Kidney (tissue), 14 donors: ENCODE results near the gene CLRN1. TPM values are rescaled to one million over a fixed set of nuclear protein-coding genes. Genes with fewer than 3 reads are reported as not detected.
A peak's percentile ranks its signal among the peaks of the same experiment; 100 is the strongest.

Experiments used
- DNase-seq, 5 donors: peaks; one replicate each; pipeline ENCODE4 v3.0.0-alpha.2; 2013 to 2020
- FAIRE-seq: peaks from 2 replicates; lab custom pipeline; 2012; peaks lifted over from hg19 to GRCh38; lab: Jason Lieb, UNC
- H3K27ac ChIP-seq, 2 donors: one replicate each; pipeline ENCODE4 v1.7.0; 2013; ENCODE audit warnings: low read depth in 2 of 2, low read length in 2 of 2, inconsistent platforms in 1 of 2
- H3K27me3 ChIP-seq: one replicate; pipeline ENCODE4 v1.7.1; 2013; ENCODE audit warnings: low read length, inconsistent platforms; ENCODE audit not compliant: control insufficient read depth, insufficient read depth
- H3K36me3 ChIP-seq, 3 donors: one replicate each; pipeline versions ENCODE4 v1.7.0 to v1.7.1; 2013; ENCODE audit warnings: low read length in 3 of 3, control low read depth in 1 of 3, inconsistent platforms in 1 of 3; ENCODE audit not compliant: insufficient read depth in 3 of 3, control insufficient read depth in 2 of 3
- H3K4me1 ChIP-seq, 3 donors: one replicate each; pipeline versions ENCODE4 v1.7.0 to v1.7.1; 2013; ENCODE audit warnings: low read length in 3 of 3, inconsistent platforms in 1 of 3, low read depth in 1 of 3; ENCODE audit not compliant: control insufficient read depth in 2 of 3, insufficient read depth in 2 of 3
- H3K4me3 ChIP-seq, 3 donors: one replicate each; pipeline versions ENCODE4 v1.7.0 to v1.8.1; 2013; ENCODE audit warnings: low read length in 3 of 3, control low read depth in 1 of 3, inconsistent platforms in 1 of 3
- H3K9ac ChIP-seq, 3 donors: one replicate each; pipeline versions ENCODE4 v1.7.0 to v1.7.1; 2013; ENCODE audit warnings: low read length in 3 of 3, control low read depth in 1 of 3, inconsistent platforms in 1 of 3
- H3K9me3 ChIP-seq, 3 donors: one replicate each; pipeline versions ENCODE4 v1.7.0 to v1.7.1; 2013; ENCODE audit warnings: low read length in 3 of 3, control low read depth in 1 of 3, inconsistent platforms in 1 of 3; ENCODE audit not compliant: control insufficient read depth in 2 of 3, insufficient read depth in 1 of 3
- intact Hi-C: fragments of 100-400 bp; cut with DNase I; formaldehyde crosslinking; loops from one replicate; pipeline ENCODE4 v1.11.1; 2022
- polyA plus RNA-seq: library from polyadenylated mRNA; stranded (reverse); fragments of 350-450 nt; fragmentation: Illumina TruSeq; extraction: RNeasy Lipid Tissue Mini Kit (QIAGEN cat#74804); gene quantifications from one replicate; pipeline ENCODE4 v1.2.3, GENCODE V29; 2014; ENCODE audit warnings: low read depth, low replicate concordance; ENCODE audit not compliant: insufficient read depth
- total RNA-seq: library from RNA; stranded (reverse); fragmentation: NEBNext Ultra II Directional; extraction: Animal tissue kit (Norgen Biotek cat#: 25700); gene quantifications from one replicate; pipeline ENCODE4 v1.2.1, GENCODE V29; 2021
- TF ChIP-seq, protein P1 (sequence below): IDR thresholded peaks from 3 replicates; pipeline ENCODE4 v1.5.1; 2012; ENCODE audit warnings: mild to moderate bottlenecking, moderate library complexity, borderline replicate concordance; ENCODE audit not compliant: insufficient read depth; ENCODE audit errors: extremely low read depth
- donor health status: control.
- donor health status: control.
- donor health status: control.
- donor health status: control.
- donor health status: control.
- donor health status: DM: yes; HTN: yes; CAD: no.
- donor health status: Normal renal cell carcinoma (clear cell type).

Gene CLRN1
- total and polyA plus RNA-seq, 2 donors from 2014 or later: not detected

DNA sequence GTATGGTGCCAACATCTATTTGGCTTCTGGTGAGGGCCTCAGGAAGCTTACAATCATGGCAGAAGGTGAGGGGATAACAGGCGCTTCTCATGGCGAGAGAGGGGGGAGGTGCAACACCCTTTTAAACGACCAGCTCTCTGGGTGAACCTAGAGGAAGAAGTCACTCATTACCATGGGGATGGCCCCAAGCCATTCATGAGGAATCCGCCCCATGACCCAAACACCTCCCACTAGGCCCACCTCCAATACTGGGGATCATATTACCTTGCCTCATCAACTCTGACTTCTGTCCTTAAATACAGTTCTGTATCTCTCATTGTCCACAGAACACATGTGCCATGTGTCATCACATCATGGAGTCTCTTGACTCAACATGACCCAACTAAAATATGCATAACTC lies 37.5 kb upstream of the CLRN1 start:
- no peak overlapping the region for H3K4me3 ChIP-seq
- no peaks in the 10 kb centered on the region for H3K27me3 ChIP-seq
- TF ChIP-seq, protein P1, sequence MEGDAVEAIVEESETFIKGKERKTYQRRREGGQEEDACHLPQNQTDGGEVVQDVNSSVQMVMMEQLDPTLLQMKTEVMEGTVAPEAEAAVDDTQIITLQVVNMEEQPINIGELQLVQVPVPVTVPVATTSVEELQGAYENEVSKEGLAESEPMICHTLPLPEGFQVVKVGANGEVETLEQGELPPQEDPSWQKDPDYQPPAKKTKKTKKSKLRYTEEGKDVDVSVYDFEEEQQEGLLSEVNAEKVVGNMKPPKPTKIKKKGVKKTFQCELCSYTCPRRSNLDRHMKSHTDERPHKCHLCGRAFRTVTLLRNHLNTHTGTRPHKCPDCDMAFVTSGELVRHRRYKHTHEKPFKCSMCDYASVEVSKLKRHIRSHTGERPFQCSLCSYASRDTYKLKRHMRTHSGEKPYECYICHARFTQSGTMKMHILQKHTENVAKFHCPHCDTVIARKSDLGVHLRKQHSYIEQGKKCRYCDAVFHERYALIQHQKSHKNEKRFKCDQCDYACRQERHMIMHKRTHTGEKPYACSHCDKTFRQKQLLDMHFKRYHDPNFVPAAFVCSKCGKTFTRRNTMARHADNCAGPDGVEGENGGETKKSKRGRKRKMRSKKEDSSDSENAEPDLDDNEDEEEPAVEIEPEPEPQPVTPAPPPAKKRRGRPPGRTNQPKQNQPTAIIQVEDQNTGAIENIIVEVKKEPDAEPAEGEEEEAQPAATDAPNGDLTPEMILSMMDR: no peak
- H3K27ac ChIP-seq: no peak overlapping the region
- no peak for DNase-seq
- intact Hi-C loops: no loop called here
- no peaks in the 10 kb centered on the region for H3K36me3 ChIP-seq
- no peak overlapping the region for H3K9ac ChIP-seq
- no peak for FAIRE-seq
- no peaks in the 10 kb centered on the region for H3K9me3 ChIP-seq
- no peaks in the 10 kb centered on the region for H3K4me1 ChIP-seq

DNA sequence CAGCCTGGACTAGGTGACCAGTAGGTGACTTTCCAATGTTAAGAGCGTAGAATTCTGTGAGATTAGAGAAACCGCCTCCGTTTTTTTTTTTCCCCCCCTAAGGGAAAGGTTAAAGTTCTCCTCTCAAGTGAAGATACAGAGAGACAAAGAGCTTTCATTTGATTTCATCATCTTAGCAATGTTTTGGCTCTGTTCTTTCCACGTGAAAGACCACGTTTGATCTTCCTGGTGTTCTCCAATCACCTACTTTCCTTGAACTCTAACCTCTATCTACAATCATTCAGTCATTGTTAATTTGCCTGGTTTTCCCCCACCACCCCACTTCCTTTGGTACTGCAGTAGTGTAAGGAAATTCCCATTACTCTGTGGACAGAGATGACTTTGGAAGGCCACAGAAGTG lies 36.9 kb upstream of the CLRN1 start:
- Histone ChIP-seq H3K4me3 (no peak overlapping the region), H3K9me3 (no peaks in the 10 kb centered on the region), H3K4me1 (no peaks in the 10 kb centered on the region), H3K27ac (no peak overlapping the region), H3K9ac (no peak overlapping the region), H3K27me3 (no peaks in the 10 kb centered on the region), H3K36me3 (no peaks in the 10 kb centered on the region)
- intact Hi-C loops: no loop called here
- DNase-seq: no peak
- no peak for FAIRE-seq
- TF ChIP-seq, protein P1: no peak

DNA sequence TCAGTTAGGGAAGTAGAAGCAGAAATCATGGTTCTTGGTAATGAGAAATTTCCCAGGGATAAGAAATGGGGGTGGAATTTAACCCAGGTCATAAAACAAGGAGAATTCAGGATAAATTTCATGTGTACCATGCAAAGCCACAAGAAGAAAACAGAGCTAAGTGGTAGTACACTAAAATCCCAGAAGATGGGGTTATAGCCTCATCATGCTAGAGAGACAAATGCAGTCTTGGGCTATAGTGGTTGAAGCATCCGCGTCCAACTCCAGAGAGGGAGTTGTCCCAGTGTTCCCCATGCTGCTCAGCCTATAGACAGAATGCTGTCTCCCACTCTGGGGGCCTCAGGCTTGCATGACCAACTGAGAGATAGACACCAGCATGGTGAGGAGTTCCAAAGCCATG lies 36.2 kb upstream of the CLRN1 start:
- DNase-seq: peak in 2 of 5 donors; percentile 31 to 50
- no peak overlapping the region for H3K9ac ChIP-seq
- no peak overlapping the region for H3K27ac ChIP-seq
- TF ChIP-seq, protein P1: no peak
- intact Hi-C loops: no loop called here
- FAIRE-seq: no peak
- no peaks in the 10 kb centered on the region for H3K9me3 ChIP-seq
- no peaks in the 10 kb centered on the region for H3K36me3 ChIP-seq
- H3K4me1 ChIP-seq: no peaks in the 10 kb centered on the region
- H3K4me3 ChIP-seq: no peak overlapping the region
- no peaks in the 10 kb centered on the region for H3K27me3 ChIP-seq

DNA sequence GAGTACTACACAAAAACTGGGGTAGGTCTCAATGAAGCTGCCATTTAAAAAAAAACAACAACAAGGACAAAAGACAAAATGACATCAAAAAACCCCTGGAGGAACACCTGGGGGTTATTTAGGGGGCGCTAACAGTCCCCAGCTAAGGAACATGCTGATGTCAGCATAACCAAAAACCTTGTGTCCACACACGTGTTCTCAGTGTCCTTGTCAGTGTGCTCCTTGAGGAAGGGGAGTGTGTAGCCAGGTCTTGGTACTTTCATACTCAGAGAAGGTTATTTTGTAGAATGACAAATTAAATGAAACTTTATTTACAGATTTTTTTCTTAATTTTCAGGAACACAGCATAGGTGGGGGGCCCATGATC lies 31.2 kb upstream of the CLRN1 start:
- H3K9ac ChIP-seq: no peak overlapping the region
- H3K36me3 ChIP-seq: no peaks in the 10 kb centered on the region
- FAIRE-seq (no peak), DNase-seq (no peak)
- H3K9me3 ChIP-seq: no peaks in the 10 kb centered on the region
- H3K4me1 ChIP-seq: no peaks in the 10 kb centered on the region
- TF ChIP-seq, protein P1: no peak
- no peak overlapping the region for H3K27ac ChIP-seq
- intact Hi-C loops: no loop called here
- H3K4me3 ChIP-seq: no peak overlapping the region
- H3K27me3 ChIP-seq: no peaks in the 10 kb centered on the region
